ENCODE data around the gene ADSL. TPM values are rescaled to one million over a fixed set of nuclear protein-coding genes. Genes with fewer than 3 reads are reported as not detected.

ADSL gene
- total RNA-seq, 1 donor from 2014 or later: 135 TPM

DNA sequence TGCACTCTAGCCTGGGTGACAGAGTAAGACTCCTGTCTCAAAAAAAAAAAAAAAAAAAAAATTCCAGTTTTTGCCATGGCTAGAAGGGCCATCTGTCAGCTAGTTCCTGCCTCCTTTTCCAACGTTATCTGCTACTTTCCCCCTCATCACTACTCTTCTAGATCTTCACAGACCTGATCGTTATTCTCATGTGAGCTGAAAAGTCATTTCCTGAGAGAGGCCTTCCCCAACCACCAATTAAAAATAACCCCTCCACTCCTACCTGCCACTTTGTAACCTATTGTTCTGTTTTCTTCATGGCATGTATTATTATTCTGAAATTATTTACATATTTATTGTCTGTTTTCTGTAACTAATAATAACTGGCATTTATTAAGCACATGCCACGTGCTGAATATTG lies 48.3 kb downstream of the ADSL start:
- Mint-ChIP-seq H3K27me3 (ENCODE audit: insufficient read depth, low read depth) (peaks cover 3% of the 10 kb centered on the region), H3K9me3 (no peaks in the 10 kb centered on the region), H3K27ac (peak overlapping the region; percentile 18), H3K4me3 (no peak overlapping the region), H3K36me3 (peaks cover 5% of the 10 kb centered on the region), H3K4me1 (peaks cover 26% of the 10 kb centered on the region)
- H2AFZ ChIP-seq (replicated peaks): no peak overlapping the region
- peaks cover 4% of the 10 kb centered on the region for H3F3A ChIP-seq (ENCODE audit: low read depth)
- H4K20me1 ChIP-seq (ENCODE audit: low read depth): peaks cover 26% of the 10 kb centered on the region
- no peak for DNase-seq (ENCODE audit: low spot score)
- no peak overlapping the region for H3K4me3 ChIP-seq
- H3K9me3 ChIP-seq (ENCODE audit: low read depth): no peaks in the 10 kb centered on the region
- TF ChIP-seq EZH2 (IDR thresholded peaks at IDR 0.05) (no peak), EZH2phosphoT487 (IDR thresholded peaks at IDR 0.05) (no peak)
- TF ChIP-seq, protein P1, sequence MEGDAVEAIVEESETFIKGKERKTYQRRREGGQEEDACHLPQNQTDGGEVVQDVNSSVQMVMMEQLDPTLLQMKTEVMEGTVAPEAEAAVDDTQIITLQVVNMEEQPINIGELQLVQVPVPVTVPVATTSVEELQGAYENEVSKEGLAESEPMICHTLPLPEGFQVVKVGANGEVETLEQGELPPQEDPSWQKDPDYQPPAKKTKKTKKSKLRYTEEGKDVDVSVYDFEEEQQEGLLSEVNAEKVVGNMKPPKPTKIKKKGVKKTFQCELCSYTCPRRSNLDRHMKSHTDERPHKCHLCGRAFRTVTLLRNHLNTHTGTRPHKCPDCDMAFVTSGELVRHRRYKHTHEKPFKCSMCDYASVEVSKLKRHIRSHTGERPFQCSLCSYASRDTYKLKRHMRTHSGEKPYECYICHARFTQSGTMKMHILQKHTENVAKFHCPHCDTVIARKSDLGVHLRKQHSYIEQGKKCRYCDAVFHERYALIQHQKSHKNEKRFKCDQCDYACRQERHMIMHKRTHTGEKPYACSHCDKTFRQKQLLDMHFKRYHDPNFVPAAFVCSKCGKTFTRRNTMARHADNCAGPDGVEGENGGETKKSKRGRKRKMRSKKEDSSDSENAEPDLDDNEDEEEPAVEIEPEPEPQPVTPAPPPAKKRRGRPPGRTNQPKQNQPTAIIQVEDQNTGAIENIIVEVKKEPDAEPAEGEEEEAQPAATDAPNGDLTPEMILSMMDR (IDR thresholded peaks at IDR 0.05): no peak
- H3K79me2 ChIP-seq (ENCODE audit: low read depth): peaks cover 10% of the 10 kb centered on the region
- H3K27me3 ChIP-seq: no peaks in the 10 kb centered on the region
- H3K27ac ChIP-seq: no peak overlapping the region
- H3K36me3 ChIP-seq: no peaks in the 10 kb centered on the region
- H3K4me2 ChIP-seq: no peak overlapping the region
- peaks cover 8% of the 10 kb centered on the region for H3K4me1 ChIP-seq
- no peak overlapping the region for H3K9ac ChIP-seq

DNA sequence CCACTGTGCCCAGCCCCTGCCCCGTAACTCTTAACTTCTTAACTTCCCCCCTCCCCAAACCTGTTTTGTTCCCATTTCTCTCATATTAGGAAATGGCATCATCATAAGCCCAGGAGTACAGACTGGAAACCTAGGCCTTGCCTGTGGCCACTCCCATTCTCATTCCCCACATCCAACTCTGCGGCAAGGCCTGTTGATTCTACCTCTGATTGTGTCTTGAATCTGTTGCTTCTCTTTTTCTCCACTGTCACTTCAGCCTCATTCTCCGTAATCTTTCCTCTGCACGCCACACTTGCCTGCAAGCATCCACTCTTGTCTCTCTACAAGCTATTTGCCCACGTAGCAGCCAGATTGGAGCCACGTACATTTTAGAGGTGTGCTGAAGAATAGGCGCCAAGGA lies 49.3 kb downstream of the ADSL start:
- Histone ChIP-seq H3K4me3 (no peak overlapping the region), H3K9me3 (ENCODE audit: low read depth) (no peaks in the 10 kb centered on the region), H3K27ac (no peak overlapping the region), H4K20me1 (ENCODE audit: low read depth) (peaks cover 18% of the 10 kb centered on the region), H2AFZ (replicated peaks) (no peak overlapping the region), H3K9ac (no peak overlapping the region), H3F3A (ENCODE audit: low read depth) (peaks cover 4% of the 10 kb centered on the region), H3K4me2 (no peak overlapping the region), H3K79me2 (ENCODE audit: low read depth) (peaks cover 9% of the 10 kb centered on the region), H3K4me1 (peaks cover 8% of the 10 kb centered on the region), H3K36me3 (no peaks in the 10 kb centered on the region), H3K27me3 (no peaks in the 10 kb centered on the region)
- H3K4me3 Mint-ChIP-seq: no peak overlapping the region
- TF ChIP-seq EZH2 (IDR thresholded peaks at IDR 0.05) (no peak), EZH2phosphoT487 (IDR thresholded peaks at IDR 0.05) (no peak)
- TF ChIP-seq, protein P1 (IDR thresholded peaks at IDR 0.05): no peak
- H3K36me3 Mint-ChIP-seq: peaks cover 8% of the 10 kb centered on the region
- peaks cover 3% of the 10 kb centered on the region for H3K27me3 Mint-ChIP-seq (ENCODE audit: insufficient read depth, low read depth)
- peaks cover 26% of the 10 kb centered on the region for H3K4me1 Mint-ChIP-seq
- H3K27ac Mint-ChIP-seq: peak overlapping the region; percentile 4
- no peak for DNase-seq (ENCODE audit: low spot score)
- no peaks in the 10 kb centered on the region for H3K9me3 Mint-ChIP-seq

DNA sequence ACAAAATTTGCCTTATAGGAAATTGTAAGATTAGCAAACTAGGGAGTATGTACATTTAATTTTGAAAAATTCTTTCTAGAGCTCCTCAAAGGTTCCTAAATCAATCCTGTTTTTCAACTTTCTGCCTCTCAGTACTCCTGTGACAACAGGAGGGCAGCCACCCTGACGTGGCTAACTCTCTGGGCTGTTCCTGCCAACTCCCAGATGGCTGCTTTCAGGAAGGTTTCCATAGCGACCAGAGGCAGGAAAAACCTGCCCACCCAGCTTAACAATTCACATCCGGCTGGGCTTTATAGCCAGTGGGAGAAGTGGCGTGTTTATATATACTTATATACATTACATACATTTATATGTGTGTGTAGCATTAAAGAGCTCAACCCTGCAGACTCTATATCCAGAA lies 50.6 kb downstream of the ADSL start:
- H3K4me1 Mint-ChIP-seq: peaks cover 21% of the 10 kb centered on the region
- Histone ChIP-seq H3K79me2 (ENCODE audit: low read depth) (peaks cover 3% of the 10 kb centered on the region), H3K27ac (no peak overlapping the region)

More for the DNA sequence above, 50.6 kb downstream of the ADSL start:
- DNase-seq (ENCODE audit: low spot score): peak; percentile 60
- H3F3A ChIP-seq (ENCODE audit: low read depth): peaks cover 4% of the 10 kb centered on the region
- TF ChIP-seq, protein P1 (IDR thresholded peaks at IDR 0.05): no peak
- no peak for TF ChIP-seq EZH2 (IDR thresholded peaks at IDR 0.05)
- TF ChIP-seq EZH2phosphoT487 (IDR thresholded peaks at IDR 0.05): no peak
- Mint-ChIP-seq H3K27ac (peak overlapping the region; percentile 71), H3K9me3 (no peaks in the 10 kb centered on the region), H3K4me3 (no peak overlapping the region), H3K27me3 (ENCODE audit: insufficient read depth, low read depth) (peaks cover 3% of the 10 kb centered on the region), H3K36me3 (peaks cover 12% of the 10 kb centered on the region)
- peaks cover 8% of the 10 kb centered on the region for H4K20me1 ChIP-seq (ENCODE audit: low read depth)
- H3K27me3 ChIP-seq: no peaks in the 10 kb centered on the region
- no peak overlapping the region for H3K4me2 ChIP-seq
- H3K9ac ChIP-seq: no peak overlapping the region
- no peaks in the 10 kb centered on the region for H3K9me3 ChIP-seq (ENCODE audit: low read depth)
- no peaks in the 10 kb centered on the region for H3K36me3 ChIP-seq
- peaks cover 8% of the 10 kb centered on the region for H3K4me1 ChIP-seq
- no peak overlapping the region for H3K4me3 ChIP-seq
- no peak overlapping the region for H2AFZ ChIP-seq (replicated peaks)
